Activated T-cell treated with anti-CD3 and anti-CD28 coated beads for 24 hours (primary cell): ENCODE measurements around the gene ADH5.
"Not testable (repeated sequence)": the region's sequence is repeated elsewhere in the genome, so short reads cannot be mapped to it uniquely, and the experiment has no call there.

ENCODE experiments used
- DNase-seq: peaks from one replicate; pipeline ENCODE4 v3.0.0-alpha.2; 2020; ENCODE audit warnings: low read depth

The ADH5 gene

GRCh38 chr4:99088481-99089365 lies at the start of gene ADH5:
TSS of gene ADH5 (minus strand) at chr4:99088788. CDS start at chr4:99088700, 88 bp downstream.
- DNase-seq = peak; percentile 85

- DNase-seq = no peak
These were observed 47.7 kb upstream of the ADH5 start for GRCh38 chr4:99136329-99136728.

- DNase-seq = no peak
These were observed 47.1 kb upstream of the ADH5 start for GRCh38 chr4:99135541-99136162.

- DNase-seq = no peak
These were observed 46.0 kb upstream of the ADH5 start for GRCh38 chr4:99134586-99134985.

- DNase-seq = no peak
These were observed 42.8 kb upstream of the ADH5 start for GRCh38 chr4:99131378-99131777.

- no peak for DNase-seq
These were observed 37.8 kb upstream of the ADH5 start for GRCh38 chr4:99126376-99126775.

GRCh38 chr4:99121008-99121407 lies 32.4 kb upstream of the ADH5 start:
- DNase-seq = no peak

- DNase-seq = no peak
These were observed 31.9 kb upstream of the ADH5 start for GRCh38 chr4:99120501-99120900.

- DNase-seq = no peak
These were observed 29.5 kb upstream of the ADH5 start for GRCh38 chr4:99117876-99118693.

- not testable (repeated sequence) for DNase-seq
These were observed 28.7 kb upstream of the ADH5 start for GRCh38 chr4:99117122-99117841.

GRCh38 chr4:99109286-99109685 lies 20.7 kb upstream of the ADH5 start:
- DNase-seq = not testable (repeated sequence)

GRCh38 chr4:99104153-99104552 lies 15.6 kb upstream of the ADH5 start:
- DNase-seq = no peak

- DNase-seq = no peak
These were observed 14.6 kb upstream of the ADH5 start for GRCh38 chr4:99103166-99103565.

GRCh38 chr4:99102634-99103033 lies 14.0 kb upstream of the ADH5 start:
- no peak for DNase-seq

GRCh38 chr4:99100876-99101275 lies 12.3 kb upstream of the ADH5 start:
- no peak for DNase-seq

GRCh38 chr4:99099814-99100213 lies 11.2 kb upstream of the ADH5 start:
- DNase-seq = not testable (repeated sequence)

- no peak for DNase-seq
These were observed 10.7 kb upstream of the ADH5 start for GRCh38 chr4:99099311-99099710.

- not testable (repeated sequence) for DNase-seq
These were observed 3.3 kb upstream of the ADH5 start for GRCh38 chr4:99091841-99092240.

GRCh38 chr4:99091216-99091575 lies 2.6 kb upstream of the ADH5 start:
- DNase-seq = no peak

- no peak for DNase-seq
These were observed 2.1 kb upstream of the ADH5 start for GRCh38 chr4:99090481-99091215.

GRCh38 chr4:99088023-99088449 lies 552 bp downstream of the ADH5 start:
- peak; percentile 2 for DNase-seq
